Thymus (tissue), 11 donors: ENCODE measurements around the gene EP300. TPM values are rescaled to one million over a fixed set of nuclear protein-coding genes. Genes with fewer than 3 reads are reported as not detected.

Experiments
- DNase-seq, 9 donors: peaks; one replicate each; pipeline ENCODE4 v3.0.0-alpha.2; 2013; ENCODE audit warnings: low spot score in 9 of 9, low read depth in 6 of 9, missing footprints in 1 of 9
- H3K27ac ChIP-seq, 2 donors: one replicate each; pipeline ENCODE4 v1.5.1; 2013; ENCODE audit warnings: control low read depth in 1 of 2, low read depth in 1 of 2, low read length in 1 of 2, mild to moderate bottlenecking in 1 of 2, moderate library complexity in 1 of 2
- H3K27me3 ChIP-seq, 2 donors: one replicate each; pipeline ENCODE4 v1.5.1; 2013; ENCODE audit warnings: low read length in 1 of 2; ENCODE audit not compliant: control insufficient read depth in 2 of 2, insufficient read depth in 1 of 2
- H3K36me3 ChIP-seq, 2 donors: one replicate each; pipeline ENCODE4 v1.5.1; 2013; ENCODE audit warnings: low read length in 1 of 2, mild to moderate bottlenecking in 1 of 2, moderate library complexity in 1 of 2; ENCODE audit not compliant: control insufficient read depth in 2 of 2, insufficient read depth in 2 of 2
- H3K4me1 ChIP-seq, 2 donors: one replicate each; pipeline ENCODE4 v1.5.1; 2013; ENCODE audit warnings: low read length in 2 of 2; ENCODE audit not compliant: control insufficient read depth in 2 of 2, insufficient read depth in 2 of 2
- H3K4me3 ChIP-seq, 2 donors: one replicate each; pipeline ENCODE4 v1.5.1; 2013; ENCODE audit warnings: low read length in 2 of 2, control low read depth in 1 of 2, mild to moderate bottlenecking in 1 of 2
- H3K9me3 ChIP-seq, 2 donors: one replicate each; pipeline ENCODE4 v1.5.1; 2013; ENCODE audit warnings: low read length in 1 of 2, mild to moderate bottlenecking in 1 of 2; ENCODE audit not compliant: control insufficient read depth in 2 of 2, insufficient read depth in 1 of 2
- WGBS: extraction: QIAGEN DNeasy Blood & Tissue Kit; methylation state at CpG from one replicate; pipeline ENCODE4 v1.1.7; 2013; 5-methylcytosine and 5-hydroxymethylcytosine counted together
- polyA plus RNA-seq: library from polyadenylated mRNA; stranded (reverse); fragments of 200-250 nt; gene quantifications from one replicate; pipeline ENCODE4 v1.2.3, GENCODE V29; 2013
- total RNA-seq: library from RNA; stranded (reverse); fragments of 120-200 nt; gene quantifications from one replicate; pipeline ENCODE4 v1.2.4, GENCODE V29; 2013
- donor health status: healthy.

EP300 gene
- total and polyA plus RNA-seq, 2 donors: 11.1 to 17.1 TPM

DNA sequence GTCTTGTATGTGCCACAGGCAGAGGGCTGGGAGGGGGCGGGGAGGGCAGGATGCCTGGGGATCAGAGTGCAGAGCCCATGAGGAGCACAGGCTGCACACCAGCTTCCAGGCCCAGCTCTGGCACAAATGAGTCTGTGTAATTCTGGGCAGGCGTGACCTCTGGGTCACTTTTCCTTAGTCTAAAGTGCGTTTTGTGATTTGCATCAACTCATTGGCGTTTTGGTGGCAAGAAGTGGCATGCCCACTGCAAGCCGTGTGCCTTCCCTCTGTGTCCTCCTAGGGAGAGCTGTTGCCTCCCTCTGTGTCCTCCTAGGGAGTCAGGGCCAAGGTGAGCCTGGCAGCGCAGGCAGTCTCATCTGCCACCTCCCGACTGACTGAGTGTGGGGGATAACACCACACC lies 131.1 kb downstream of the EP300 start:
- Histone ChIP-seq H3K27ac (no peak overlapping the region), H3K27me3 (no peaks in the 10 kb centered on the region), H3K36me3 (peaks cover 72 to 76% of the 10 kb centered on the region in 2 donors), H3K9me3 (no peaks in the 10 kb centered on the region), H3K4me3 (no peak overlapping the region), H3K4me1 (no peaks in the 10 kb centered on the region)
- 97% methylated on average over 7 of the region's 7 CpGs for WGBS
- no peak for DNase-seq

DNA sequence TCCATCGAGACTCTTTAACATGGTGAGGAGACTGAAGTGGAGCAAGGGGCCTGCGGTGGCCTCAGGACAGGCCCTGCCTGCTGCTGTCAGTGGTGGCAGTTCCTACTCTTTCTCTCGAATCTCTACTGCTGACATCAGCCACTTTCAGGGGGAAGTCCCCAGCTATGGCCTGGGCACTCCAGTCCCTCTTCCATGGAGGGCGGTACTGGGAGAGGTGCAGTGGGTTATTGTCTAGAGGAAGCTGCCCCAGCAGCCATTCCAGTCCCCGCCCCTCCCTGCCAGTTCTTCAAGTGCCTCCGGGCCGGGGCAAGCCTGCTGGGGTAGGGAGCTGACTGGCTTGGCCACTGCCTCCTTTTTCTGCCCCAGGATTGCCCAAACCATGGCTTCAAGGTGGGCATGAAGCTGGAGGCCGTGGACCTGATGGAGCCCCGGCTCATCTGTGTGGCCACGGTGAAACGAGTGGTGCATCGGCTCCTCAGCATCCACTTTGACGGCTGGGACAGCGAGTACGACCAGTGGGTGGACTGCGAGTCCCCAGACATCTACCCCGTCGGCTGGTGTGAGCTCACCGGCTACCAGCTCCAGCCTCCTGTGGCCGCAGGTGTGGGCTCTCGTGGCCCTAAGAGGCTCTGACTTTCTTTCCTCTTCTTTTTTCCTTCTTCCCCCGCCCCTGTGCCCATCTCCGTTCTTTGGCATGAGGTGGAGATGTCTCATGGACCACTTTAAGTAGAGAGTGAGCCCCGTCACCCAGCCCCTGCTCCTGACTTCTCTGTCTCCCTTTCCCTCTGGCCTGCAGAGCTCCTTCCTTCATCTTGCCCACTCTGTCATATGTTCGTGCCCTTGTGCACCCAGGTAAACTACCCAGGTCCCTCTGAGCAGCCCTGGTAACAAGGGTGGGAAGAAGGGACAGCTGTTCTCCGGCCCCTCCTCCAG lies 134.6 kb downstream of the EP300 start:
- Histone ChIP-seq H3K9me3 (no peaks in the 10 kb centered on the region), H3K4me3 (no peak overlapping the region), H3K36me3 (peaks cover 73 to 75% of the 10 kb centered on the region in 2 donors), H3K4me1 (no peaks in the 10 kb centered on the region), H3K27ac (no peak overlapping the region), H3K27me3 (no peaks in the 10 kb centered on the region)
- no peak for DNase-seq
- 97% methylated on average over 26 of the region's 26 CpGs for WGBS

DNA sequence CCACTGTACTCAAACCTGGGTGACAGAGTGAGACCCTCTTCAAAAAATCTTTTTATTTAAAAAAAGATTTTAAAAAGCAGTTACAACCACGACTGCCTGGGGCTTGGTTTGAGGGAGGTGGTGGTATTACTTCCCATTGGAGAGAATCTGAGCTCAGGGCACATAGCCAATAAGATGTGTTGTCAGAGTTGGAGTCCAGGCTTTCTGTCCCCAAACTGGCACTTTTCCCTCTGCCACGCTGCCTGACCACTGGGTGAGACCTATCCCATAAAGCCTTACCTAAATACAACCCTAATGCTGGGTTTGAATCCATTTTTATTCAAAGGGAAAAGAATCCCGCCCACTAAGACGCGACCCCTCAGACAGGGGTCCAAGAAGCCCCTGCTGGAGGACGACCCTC lies 136.8 kb downstream of the EP300 start:
- DNase-seq: no peak
- Histone ChIP-seq H3K9me3 (no peaks in the 10 kb centered on the region), H3K4me3 (no peak overlapping the region), H3K4me1 (no peaks in the 10 kb centered on the region), H3K27ac (no peak overlapping the region), H3K27me3 (no peaks in the 10 kb centered on the region), H3K36me3 (peaks cover 54% of the 10 kb centered on the region in 2 donors)
- whole genome bisulfite sequencing: 96% methylated on average over 6 of the region's 6 CpGs

Other genes starting within 250 kb of the EP300 start
- gene ST13, start 236.0 kb upstream of the EP300 start, total RNA-seq: 240 TPM
- gene ST13, start 236.0 kb upstream of the EP300 start, polyA plus RNA-seq: 121 TPM
- 6.1 TPM for gene XPNPEP3, start 235.4 kb upstream of the EP300 start, total RNA-seq
- 7.1 TPM for gene XPNPEP3, start 235.4 kb upstream of the EP300 start, polyA plus RNA-seq
- gene DNAJB7, start 230.5 kb upstream of the EP300 start, total RNA-seq: not detected
- not detected for gene DNAJB7, start 230.5 kb upstream of the EP300 start, polyA plus RNA-seq
- gene RBX1, start 141.2 kb upstream of the EP300 start, total RNA-seq: 86.9 TPM
- gene RBX1, start 141.2 kb upstream of the EP300 start, polyA plus RNA-seq: 87.6 TPM
- gene L3MBTL2, start 112.7 kb downstream of the EP300 start, total RNA-seq: 19.9 TPM
- 16.0 TPM for gene L3MBTL2, start 112.7 kb downstream of the EP300 start, polyA plus RNA-seq
- 1.7 TPM for gene CHADL, start 148.3 kb downstream of the EP300 start, total RNA-seq
- gene CHADL, start 148.3 kb downstream of the EP300 start, polyA plus RNA-seq: 3.4 TPM
- gene RANGAP1, start 193.6 kb downstream of the EP300 start, total RNA-seq: 40.6 TPM
- 63.6 TPM for gene RANGAP1, start 193.6 kb downstream of the EP300 start, polyA plus RNA-seq
- 23.3 TPM for gene ZC3H7B, start 208.9 kb downstream of the EP300 start, total RNA-seq
- 29.8 TPM for gene ZC3H7B, start 208.9 kb downstream of the EP300 start, polyA plus RNA-seq